GM21360 (cell line): ENCODE measurements around the gene CRYGN.

Experiments
- ATAC-seq: cut with Tn5 transposase; IDR thresholded peaks from one replicate; pipeline ENCODE4 v1.9.1; 2021; ENCODE audit warnings: mild to moderate bottlenecking, moderate library complexity; ENCODE audit not compliant: unreplicated experiment

The CRYGN gene

DNA sequence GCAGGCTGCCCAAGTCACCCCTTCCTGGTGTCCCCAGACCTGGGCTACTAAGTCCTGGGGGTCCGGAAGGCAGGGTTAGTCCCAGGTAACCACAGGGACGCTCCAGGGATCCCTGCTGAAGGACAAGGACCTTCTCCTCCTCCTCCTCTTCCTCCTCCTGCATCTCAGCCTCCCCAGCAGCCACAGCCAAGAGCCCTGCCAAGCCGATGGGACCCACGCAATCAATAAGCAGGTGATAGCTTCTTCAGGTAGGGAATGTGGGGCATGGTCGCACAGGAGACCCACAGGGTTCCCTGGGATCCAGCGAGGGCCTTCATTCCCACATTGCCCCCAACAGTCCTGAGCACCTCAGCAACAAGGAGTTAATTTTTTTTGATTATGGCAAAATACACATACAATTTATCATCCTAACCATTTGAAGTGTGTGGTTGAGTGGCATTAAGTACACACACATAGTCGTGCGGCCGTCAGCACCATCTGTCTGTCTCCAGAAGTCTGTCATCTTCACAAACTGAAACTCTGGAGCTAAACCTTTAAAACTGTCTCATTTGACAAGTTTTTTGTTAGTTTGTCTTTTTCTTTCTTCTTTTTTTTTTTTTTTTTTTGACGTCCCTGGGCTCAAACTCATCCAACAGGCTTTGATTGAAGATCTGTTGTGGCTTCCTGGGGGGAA lies 12.1 kb downstream of the CRYGN start:
- ATAC-seq: no peak

DNA sequence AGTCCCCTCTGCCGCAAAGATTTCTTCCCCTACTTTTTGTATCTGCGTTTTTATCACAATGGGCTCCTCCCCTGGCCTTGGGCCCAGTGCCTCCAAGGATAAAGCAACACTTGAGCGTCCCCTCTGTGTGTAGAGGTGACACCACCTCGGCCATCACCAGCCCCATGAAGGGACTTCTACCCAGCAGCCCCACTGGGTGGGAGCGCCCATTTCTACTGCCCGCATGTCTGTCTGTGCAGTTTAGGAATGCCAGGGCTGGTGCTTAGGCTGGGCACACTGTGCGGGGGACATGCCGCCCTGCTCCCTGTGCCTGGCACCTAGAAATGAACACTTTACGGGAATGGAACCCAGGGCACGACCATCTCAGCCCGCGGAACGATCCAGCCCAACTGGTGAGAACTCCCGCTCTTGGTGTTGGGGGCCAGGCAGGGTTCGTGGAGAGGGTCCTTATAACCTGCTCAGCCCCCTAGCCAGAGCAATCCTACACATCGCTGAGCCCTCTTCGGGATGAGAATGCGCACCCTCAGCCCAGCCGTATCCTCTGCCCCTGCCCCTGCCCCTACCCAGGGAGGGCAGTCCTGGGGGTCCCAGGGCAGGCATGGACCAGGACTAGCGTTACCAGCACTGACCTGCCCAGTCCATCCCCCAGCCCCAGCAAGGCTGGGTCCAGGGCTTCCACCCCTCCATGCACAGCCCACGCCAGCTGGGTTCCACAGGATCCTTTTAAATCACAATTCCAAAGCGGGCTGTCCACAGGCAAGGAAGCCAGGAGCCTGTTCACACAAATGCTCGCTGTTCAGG lies 12.8 kb downstream of the CRYGN start:
- ATAC-seq: no peak

DNA sequence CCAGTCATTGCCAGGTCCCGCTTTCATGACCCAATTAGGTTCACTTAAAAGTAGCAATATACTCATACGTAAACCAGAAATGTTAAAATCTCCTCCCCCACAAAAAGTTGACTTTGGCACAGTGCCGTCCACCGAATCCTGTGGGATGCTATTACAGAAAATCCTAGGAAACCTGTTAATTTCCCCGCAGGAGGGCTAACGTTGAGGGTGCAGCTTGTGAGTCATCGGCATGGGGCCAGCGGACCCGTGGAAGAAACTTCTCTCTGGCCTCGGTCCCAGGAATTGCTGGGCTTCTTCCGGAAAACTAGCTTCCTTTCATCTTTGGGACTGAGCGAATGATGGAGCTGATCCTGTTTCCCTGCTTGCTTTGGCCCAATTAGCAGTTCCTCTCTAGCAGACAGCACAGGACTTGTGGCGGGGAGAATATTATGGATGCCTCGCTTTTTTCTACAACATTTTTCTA lies 13.5 kb downstream of the CRYGN start:
- no peak for ATAC-seq

DNA sequence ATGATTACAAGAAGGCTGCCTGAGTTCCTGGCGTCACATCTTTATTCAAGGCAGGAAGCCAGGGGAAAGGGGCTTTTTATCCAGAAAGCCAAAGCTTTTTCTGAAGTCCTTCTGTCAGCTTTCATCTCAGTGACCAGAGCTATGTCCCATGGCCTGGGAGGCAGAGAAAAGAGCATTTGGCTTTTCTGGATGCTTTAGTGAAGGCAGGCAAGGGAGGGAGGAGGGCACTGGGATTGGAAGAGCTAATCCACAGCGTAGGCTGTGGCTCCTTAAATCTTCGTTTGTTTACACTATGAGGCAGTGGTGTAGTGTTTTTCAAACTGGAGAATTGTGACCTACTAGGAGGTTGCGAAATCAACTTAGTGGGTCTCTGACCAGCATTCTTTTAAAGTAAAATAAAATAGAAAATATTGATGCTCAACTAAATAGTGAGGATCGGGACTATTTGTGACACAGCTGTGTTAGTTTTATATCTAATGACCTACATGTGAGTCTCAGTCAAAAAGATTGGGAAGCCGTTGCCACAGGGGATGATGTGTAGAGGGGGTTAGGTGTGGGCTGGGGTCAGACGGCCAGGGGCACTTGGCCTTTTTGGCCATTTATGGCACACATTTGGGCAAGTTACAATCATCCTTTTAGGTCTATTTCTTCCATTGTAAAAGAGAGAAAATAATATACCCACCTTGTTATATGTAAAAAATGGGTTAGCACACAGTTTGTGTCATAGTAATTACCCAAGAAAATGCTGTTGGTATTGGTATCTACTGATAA lies 14.1 kb downstream of the CRYGN start:
- no peak for ATAC-seq

DNA sequence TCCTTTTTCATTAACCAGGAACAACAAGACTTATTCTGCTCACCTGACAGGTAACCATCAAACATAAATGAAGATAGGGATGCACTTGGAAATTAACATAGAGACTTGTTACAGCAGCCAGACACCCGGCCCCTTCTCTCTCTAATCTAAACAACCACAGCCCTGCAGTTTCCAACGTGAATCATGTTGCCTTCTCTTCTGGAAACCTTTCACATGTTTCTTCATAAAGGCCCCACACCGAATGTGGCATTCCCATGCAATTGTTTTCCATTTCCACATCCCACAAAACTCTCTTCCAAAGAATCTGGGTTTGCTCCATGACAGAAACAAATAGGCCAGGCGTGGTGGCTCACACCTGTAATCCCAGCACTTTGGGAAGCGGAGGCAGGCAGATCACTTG lies 15.1 kb downstream of the CRYGN start:
- ATAC-seq: no peak

DNA sequence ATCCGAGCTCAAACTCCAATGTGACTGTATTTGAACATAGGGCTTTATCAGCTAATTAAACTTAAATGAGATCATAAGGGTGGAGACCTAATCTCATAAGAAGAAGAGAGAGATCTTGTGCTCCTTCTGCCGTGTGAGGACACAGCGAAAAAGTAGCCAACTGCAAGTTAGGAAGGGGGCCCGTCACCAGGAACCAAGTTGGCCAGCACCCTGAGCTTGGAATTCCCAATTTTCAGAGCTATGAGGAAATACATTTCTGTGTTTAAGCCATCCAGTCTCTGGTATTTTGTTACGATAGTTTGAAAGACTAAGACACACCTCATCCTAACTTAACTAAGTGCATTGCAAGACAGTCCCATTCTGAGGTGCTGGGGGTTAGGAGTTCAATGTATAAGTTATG lies 16.0 kb downstream of the CRYGN start:
- ATAC-seq: no peak

DNA sequence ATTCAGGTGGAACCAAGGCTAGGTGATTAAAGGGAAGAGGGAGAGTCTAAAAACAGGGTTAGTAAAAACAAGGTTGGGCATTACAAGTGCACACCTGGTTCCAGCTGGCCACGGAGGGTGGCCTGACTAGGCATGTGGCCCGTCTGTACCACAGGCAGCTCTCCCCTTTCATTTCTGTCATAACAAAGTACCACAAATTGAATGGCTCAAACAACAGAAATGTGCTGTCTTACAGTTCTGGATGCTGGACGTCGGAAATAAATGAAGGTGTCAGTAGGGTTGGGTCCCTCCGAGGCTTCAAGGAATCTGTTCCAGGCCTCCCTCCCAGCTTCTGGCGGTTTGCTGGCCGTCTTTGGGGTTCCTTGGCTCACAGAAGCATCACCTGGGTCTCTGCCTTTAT lies 16.7 kb downstream of the CRYGN start:
- ATAC-seq: no peak

DNA sequence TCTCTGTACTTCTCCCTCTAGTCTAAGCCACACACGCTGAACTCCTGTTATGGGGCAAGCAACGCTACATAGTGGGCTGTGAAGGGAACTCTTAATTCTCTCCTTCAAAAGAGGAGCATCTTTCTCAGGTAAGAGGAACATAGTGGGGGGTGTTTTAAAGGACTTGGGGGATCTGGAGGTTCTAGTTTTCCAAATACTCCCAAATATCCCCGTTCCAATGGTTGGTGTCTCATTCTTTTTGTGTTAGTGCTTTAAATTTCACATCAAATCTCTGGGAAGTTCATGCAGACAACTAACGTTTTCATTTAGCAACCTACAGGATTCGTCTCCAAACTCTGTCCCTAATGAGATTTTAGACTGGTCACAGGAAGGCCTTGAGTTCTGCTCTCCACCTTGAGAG lies 17.7 kb downstream of the CRYGN start:
- ATAC-seq: no peak

DNA sequence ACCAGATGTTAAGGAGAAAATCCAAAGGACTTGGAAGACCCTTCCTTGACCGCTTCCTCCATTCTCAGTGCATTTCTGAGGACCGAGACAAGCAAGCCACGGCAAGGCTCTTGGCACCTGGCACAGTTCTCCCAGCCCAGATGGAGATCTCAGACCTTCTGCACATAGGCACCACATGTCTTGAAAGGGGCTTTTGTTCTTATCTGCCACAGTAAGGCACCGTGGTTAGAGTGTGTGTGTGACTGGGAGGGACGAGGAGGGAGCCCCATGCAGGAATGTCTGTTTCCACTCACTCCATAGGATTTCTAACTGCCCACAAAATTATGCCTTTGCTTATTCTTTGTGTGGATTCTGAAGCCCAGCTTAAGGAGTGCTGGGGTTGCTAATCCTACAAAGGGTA lies 19.8 kb downstream of the CRYGN start:
- no peak for ATAC-seq

DNA sequence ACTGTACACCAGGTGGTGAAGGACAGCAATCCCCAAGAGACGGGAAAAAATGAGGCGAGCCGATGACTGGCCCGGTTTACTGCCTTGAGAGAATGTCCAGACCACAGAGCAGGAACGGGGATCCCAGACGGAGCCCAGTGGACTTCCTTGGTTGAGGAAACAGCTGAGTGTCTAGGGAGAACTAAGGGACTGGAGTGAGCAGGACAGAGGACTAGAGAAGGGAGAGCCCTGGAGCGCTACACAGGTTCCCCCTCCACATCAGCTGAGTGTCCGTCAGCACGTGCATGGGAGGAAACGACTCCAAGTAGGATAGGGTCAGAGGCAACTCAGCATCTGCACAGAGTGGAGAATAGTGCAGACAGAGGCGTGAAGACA lies 23.0 kb downstream of the CRYGN start:
- ATAC-seq: no peak

DNA sequence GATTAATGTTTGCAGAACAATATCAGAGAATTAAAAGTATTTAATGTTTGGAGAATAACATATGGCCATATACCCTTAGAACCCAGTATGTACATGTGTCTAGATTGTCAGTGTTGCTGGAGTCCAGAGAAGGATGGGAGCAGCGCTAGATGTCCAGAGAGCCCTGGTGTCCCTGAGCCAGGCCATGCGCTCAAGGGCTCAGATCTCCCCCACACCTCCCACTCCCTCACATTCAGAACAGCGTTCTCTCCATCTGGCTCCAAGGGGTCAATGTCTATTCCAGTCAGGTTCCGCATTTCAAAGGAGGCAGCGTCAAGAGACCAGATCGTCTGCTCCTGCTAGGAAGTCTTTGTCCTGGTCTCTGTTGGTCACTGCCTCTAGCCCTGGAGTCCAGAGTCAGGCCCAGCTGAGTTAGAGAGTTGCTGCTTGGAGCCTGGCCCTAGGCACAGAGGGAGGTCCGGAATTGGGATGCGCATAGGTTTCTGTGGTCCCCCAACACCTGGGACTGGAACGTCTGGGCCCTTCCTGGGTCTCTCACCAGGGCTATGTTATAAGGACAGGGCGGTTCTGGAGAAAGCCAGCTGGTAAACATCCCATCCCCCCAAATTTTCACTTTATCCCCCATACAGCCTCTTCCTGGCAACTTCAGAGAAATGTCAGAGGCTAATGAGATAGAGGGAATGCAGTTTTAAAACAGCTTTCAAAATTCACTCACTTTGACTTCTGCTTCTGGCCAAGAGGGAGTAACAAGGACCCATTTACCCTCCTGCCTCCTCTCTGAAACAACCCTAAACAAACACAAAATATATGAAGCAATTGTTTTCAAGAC lies 23.6 kb downstream of the CRYGN start:
- ATAC-seq: no peak

DNA sequence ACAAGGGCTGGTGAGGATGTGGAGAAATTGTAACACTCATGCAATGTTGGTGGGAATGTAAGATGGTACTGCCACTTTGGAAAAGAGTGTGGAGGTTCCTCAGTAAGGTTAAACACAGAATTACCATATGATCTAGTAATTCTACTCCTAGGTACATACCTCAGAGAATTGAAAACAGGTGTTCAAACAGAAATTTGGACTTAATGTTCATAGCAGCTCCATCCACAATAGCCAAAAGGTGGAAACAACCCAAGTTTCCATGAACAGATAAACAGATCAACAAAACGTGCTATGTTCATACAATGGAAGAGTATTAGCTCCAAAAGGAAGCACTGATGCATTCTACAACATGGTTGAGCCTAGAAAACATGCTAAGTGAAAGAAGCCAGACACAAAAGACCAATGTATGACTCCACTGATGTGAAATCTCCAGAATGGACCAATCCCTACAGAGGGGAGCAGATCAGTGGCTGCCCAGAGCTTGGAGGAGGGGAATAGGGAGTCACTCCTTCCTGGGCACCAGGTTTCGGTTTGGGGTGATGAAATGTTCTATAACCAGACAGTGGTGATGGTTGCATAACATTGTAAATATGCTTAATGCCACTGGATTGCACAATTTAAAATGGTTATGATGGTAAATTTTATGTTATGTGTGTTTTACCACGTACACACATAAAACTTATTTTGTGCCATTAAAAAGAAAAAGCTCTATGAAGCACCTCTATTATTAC lies 24.4 kb downstream of the CRYGN start:
- ATAC-seq: no peak

DNA sequence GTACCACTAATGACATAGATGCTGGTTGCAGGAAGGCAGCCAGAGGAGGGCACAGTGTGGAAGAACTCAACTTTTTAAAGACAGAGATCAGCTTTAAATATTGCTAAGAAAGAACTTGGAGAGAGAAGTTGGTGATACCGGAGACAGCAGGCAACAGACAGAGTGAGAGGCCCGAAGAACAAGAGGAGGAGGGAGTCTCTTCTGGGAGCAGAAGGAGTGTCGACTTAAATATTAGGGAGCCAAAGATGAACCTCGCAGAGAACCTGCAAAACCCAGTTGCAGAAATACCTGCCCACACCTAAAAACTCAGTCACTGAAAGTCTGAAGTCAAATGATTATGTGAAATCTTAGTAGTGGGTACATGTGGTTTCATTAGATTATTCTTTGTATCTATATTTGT lies 26.7 kb downstream of the CRYGN start:
- ATAC-seq: no peak

DNA sequence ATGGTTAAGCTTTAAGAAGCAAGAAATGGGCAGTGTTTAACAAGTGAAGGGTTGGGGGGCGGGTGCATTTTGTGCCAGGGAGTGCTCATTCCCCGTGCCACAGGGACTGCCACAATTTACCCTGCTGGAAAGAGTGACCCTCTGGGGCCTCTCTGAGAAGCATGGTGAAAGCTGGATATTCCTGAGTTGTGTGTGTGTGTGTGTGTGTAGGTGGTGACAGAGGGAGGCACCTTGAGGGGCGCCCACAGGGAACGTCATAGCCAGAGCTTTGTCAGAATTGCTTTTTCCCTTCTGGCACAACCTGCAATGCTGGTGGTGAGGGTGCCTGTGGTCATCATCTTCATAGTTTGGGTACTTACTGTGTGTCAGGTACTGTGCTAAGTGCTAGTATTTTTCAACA lies 27.6 kb downstream of the CRYGN start:
- no peak for ATAC-seq

DNA sequence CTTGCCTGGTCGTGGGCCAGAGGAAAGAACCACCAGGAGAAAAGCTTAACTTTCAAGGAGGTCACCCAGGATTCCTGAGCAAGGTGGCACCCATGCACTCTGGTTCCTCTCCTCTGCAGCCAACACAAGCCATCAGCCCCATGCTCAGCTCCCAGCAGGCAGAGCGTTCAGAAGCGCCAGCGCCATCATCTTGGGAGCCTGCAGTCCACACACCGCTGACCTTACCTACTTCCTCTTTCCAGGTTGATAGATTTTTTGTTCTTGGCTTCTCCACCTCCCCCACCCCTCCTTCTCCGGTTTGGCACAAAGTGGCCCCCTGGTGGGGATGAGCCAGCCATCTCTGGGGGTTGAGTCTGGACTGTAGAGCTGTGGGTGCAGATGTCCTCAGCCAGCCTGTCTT lies 28.4 kb downstream of the CRYGN start:
- ATAC-seq: no peak

DNA sequence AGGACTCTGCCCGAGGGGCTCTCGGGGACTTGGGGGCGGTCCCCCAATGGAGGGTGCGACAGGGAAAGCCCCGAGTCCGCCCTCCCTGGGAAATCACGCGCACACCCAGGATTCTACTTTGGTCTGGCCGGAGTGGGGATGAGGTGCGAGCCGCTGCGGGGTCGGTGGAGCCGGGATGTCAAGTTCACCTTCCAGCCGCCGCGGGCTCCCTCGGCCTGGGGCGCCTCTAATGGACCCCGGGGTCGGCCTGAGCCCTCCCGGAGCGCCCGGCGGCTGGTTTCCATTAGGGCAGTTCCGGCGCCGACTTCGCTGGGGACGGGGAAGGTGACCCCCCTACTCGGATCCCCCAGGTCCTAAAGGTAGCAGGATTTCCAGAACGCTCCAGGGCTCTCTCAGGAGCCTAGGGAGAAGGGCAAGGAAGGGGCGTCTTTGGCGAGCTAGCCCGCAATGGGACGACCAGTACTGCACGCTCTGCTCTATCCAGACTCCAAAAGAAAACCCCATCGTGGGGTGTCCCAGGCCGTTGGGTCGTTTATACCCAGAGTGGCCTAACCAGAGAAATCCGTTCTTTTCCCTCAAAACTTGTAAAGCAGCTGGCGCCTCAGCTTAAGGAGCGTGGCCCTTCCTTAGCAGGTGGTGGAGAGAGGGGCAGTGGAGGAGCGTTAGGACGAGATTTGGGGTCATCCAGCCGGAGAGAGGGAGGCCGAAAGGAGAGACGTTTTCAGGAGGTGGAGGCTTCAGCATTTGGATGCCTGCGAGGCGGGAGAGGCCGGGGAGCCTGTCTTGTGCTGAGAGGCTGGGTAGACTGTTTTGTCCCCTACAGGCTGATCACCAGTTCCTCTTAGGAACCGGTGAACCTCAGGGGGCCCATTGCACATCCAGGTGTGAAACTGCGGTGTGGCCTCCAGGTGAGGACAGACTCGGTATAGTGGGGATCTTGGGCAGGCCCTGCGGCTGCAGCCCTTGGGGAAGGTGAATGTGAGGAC lies 29.2 kb downstream of the CRYGN start:
- ATAC-seq: no peak

DNA sequence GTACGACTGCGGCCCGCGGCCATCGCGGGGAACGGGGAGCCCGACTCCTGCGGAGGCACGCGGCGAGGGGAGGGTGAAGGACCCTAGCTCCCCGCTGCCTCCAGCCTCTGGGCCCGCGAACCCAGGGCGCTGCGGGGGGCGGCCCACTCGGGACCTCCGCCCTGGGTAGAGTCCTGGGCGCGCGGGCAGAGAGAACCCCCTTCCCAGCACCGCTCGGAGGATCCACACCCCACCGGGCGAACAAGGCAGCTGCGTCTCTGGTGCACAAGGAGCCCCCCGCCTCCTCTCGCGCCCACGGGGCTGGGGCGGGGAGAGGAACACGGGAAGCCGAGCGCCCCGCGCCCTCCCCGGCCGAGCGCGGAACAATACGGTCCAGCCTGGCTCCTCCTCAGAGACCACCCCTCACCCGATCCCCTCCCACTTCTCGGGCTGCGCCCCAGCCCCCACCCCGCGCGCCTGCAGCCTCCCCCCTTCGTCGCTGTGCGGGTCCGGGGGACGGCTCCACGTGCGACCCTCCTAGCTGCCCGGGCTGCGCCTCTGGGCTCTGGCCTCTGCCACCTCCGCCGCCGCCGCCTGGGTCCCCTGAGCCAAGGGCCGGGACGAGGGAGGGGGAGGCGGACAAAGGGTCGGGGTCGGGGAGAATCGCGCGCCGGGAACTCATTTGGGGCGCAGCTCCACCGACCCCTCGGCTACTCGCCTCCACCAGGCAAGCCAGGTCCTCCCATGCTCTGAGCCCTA lies 30.1 kb downstream of the CRYGN start, which contains the start of gene WDR86:
Gene WDR86 (minus strand): TSS at position 372 of the 738 bp plus-strand sequence. CDS start 449 bp downstream, outside the sequence.
- no peak for ATAC-seq
